Fibroblast of the aortic adventitia (primary cell): Measurements from ENCODE around the gene FAM53B. TPM values are rescaled to one million over a fixed set of nuclear protein-coding genes. Genes with fewer than 3 reads are reported as not detected.

Experiments used
- DNase-seq: peaks from one replicate; pipeline ENCODE4 v3.0.0-alpha.2; 2010; ENCODE audit warnings: low read depth
- H3K4me3 ChIP-seq: 2 replicates; pipeline ENCODE4 v1.5.1; 2011; ENCODE audit warnings: low read depth, mild to moderate bottlenecking, control low read depth, low read length, moderate library complexity
- CTCF ChIP-seq: IDR thresholded peaks from 2 replicates; pipeline ENCODE4 v1.5.1; 2011; ENCODE audit warnings: mild to moderate bottlenecking, low read length, control low read depth, inconsistent platforms; ENCODE audit not compliant: insufficient read depth
- total RNA-seq: library from RNA; depleted of rRNA; stranded (reverse); fragments of >200 nt; gene quantifications from 2 replicates; pipeline ENCODE4 v1.2.3, GENCODE V29; 2012; ENCODE audit warnings: low replicate concordance

The FAM53B gene
- total RNA-seq, 1 donor, result 9.2 TPM

GRCh38 chr10:124603376-124604213 is 140.6 kb downstream of the FAM53B start:
- no peak for TF ChIP-seq CTCF
- H3K4me3 ChIP-seq, result no peak overlapping the region
- no peak for DNase-seq

DNA sequence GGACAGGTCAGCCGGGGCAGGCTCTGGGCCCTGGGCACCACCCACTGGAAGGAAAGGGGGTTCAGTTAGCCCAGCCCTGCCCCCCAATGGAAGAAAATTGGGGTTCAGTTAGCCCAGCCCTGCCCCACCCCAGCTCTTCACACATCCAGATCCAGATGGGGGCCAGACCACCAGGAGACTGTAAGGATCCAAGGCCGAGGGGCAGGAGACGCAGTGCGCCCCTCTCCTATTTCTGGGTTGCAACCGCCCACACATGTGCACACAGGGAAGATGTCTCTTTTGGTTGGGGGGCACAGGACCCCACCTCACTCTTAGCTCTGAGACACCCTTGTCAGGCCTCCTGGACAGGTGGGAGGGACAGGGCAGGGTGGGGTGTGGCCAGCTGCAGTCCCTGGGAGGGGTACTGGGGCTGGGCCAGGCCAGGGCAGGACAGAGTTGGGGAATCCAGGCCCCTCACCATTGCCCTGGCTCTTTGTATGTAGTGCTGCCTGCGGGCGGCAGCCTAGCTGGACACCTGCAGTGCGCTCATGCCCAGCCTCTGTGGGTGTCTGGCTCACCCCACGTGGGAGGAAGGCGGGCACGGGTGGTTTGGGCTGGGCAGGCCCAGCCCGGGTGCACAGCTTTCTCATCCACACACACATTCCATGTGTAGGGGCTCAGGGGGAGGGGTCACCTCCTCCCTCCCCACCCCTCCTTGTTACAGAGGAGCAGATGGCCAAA is 141.4 kb downstream of the FAM53B start:
- no peak for TF ChIP-seq CTCF
- no peak overlapping the region for H3K4me3 ChIP-seq
- no peak for DNase-seq

GRCh38 chr10:124602121-124602561 is 142.0 kb downstream of the FAM53B start:
- H3K4me3 ChIP-seq, result no peak overlapping the region
- no peak for DNase-seq
- TF ChIP-seq CTCF, result no peak

- TF ChIP-seq CTCF, result no peak
- no peak for DNase-seq
- no peak overlapping the region for H3K4me3 ChIP-seq
Observed at GRCh38 chr10:124601431-124602120, 142.6 kb downstream of the FAM53B start.

GRCh38 chr10:124601016-124601415 is 143.2 kb downstream of the FAM53B start:
- no peak for DNase-seq
- no peak for TF ChIP-seq CTCF
- H3K4me3 ChIP-seq, result no peak overlapping the region

- no peak for TF ChIP-seq CTCF
- DNase-seq, result no peak
- H3K4me3 ChIP-seq, result no peak overlapping the region
Observed at GRCh38 chr10:124600051-124600880, 143.9 kb downstream of the FAM53B start.
